HG03066 (cell line): ENCODE measurements around the gene IFNA10.
A peak's percentile ranks its signal among the peaks of the same experiment; 100 is the strongest.
"Not testable (repeated sequence)": the region's sequence is repeated elsewhere in the genome, so short reads cannot be mapped to it uniquely, and the experiment has no call there.

Source experiments
- ATAC-seq: cut with Tn5 transposase; IDR thresholded peaks from one replicate; pipeline ENCODE4 v1.9.1; 2021; ENCODE audit warnings: low read depth; ENCODE audit not compliant: unreplicated experiment

IFNA10 gene

DNA sequence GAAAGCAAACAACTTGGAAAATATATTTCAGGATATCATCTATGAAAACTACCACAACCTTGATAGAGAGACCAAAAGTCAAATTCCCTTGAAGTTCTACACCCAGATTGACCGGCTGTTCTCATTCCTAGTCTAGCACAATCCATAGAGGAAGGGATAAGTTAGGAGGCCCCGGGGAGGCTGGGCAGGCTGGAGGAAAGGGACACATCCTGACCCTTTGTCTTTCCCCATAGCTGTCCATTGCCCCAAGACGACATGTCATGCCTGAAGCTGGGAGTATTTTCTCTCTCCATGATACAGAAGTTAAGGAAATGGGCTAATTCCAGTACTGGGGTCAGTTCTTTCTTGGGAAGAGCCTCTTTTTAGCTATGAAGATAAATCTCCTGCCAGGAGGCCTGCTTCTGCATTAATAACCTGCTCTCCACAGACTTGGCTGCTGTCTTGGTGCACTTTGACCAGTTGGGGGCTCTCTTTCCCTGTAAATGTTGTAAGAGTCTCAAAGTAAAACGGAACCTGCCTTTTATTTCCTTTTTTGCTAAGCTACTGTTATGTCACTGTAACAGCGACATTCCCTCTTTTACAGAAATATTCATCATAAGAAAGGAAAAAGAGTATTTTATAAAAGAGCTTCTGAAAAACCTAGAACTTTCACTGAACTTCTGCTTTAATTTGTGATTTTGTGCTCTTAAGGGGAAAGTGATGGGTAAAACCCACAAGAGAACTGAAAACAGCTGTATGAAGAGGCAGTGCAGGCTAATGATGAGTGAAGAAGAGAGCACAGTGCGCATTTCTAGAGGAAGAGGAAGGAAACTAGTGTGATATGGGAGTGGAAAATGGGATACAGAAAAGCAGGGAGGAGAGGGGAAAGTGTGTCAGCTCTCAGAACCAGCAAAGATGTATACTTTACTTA is 11.8 kb downstream of the IFNA10 start:
- ATAC-seq = peak; percentile 97

DNA sequence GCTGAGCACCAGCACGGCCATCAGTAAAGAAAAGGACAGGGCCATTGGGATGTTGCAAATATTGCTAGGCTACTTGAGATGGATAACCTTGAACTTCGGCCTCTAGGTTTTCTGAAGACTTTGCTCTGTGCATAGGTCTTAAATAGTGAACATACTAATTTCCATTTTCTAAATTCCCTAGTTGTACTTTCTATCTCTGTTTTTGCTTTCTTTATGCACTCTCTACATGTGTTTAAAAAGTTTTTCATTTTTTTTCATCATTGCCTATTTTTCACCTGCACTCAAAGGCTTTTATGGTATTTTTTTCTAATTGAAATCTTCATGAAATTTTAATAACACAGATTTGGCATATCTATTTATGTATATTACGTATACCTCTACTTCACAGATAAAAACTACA is 19.5 kb downstream of the IFNA10 start, which contains the start of gene IFNA4:
IFNA4 (minus strand) TSS at position 101 of the 400 bp plus-strand sequence; CDS start at position 45, 56 bp downstream.
- not testable (repeated sequence) for ATAC-seq

- ATAC-seq = peak; percentile 89
Observed at GRCh38 chr9:21182810-21183736, 23.9 kb downstream of the IFNA10 start.

DNA sequence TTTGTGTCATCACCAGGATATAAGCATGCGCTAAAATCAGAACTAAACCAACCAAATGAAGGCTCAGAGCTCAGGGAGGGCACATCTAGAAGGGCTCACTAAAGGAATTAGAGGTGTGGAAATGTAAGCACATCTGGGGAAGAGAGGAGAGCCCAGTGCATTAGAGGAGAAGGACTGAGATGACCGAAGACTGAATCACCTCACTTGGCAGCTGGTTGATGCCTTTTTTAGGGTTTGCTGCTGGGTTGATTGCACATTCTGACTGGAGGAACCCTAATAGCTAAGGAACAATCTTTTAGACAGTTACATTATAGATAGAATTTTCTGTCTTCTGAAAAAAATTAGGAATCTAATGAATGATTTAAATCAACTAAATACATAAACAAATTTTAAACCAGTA is 32.3 kb downstream of the IFNA10 start:
- no peak for ATAC-seq

DNA sequence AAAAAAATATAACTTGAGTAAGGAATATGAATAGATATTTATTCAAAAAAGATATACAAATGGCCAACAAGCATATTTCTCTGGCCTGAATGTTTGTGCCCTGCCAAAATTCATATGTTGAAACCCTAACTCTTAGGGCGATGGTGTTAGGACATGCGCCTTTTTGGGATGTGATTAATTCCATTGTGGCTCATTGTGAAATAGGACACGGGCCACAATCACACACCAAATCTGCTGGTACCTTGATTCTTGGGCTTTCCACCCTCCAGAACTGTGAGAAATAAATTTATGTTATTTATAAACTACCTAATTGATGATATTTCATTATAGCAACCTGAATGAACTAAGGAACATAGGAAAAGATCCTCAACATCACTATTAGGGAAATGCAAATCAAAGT is 34.8 kb downstream of the IFNA10 start:
- ATAC-seq = no peak

DNA sequence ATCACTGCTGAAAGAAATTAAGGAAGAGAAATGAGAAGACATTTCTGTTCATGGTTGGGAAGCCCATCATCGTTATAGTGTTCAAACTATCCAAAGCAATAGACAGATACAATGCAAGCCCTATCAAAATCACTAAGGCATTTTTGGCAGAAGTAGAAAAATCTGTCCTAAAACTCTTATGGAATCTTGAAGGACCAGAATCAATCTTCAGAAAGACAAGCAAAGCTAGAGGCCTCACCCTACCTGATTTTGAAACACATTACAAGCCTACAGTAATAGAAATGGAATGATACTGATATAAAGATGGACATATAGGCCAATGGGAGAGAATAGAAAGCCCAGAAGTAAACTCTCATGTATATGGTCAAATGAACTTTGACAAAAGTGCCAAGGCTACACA is 35.6 kb downstream of the IFNA10 start:
- no peak for ATAC-seq

DNA sequence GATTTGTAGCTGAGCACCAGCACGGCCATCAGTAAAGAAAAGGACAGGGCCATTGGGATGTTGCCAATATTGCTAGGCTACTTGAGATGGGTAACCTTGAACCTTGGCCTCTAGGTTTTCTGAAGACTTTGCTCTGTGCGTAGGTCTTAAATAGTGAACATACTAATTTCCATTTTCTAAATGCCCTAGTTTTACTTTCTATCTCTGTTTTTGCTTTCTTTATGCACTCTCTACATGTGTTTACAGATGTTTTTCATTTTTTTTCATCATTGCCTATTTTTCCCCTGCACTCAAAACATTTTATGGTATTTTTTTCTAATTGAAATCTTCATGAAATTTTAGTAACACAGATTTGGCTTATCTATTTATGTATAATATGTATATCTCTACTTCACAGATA is 40.4 kb downstream of the IFNA10 start, which contains the start of gene IFNA21:
IFNA21 (minus strand) TSS at position 101 of the 400 bp plus-strand sequence; CDS start at position 53, 48 bp downstream.
- ATAC-seq = not testable (repeated sequence)

DNA sequence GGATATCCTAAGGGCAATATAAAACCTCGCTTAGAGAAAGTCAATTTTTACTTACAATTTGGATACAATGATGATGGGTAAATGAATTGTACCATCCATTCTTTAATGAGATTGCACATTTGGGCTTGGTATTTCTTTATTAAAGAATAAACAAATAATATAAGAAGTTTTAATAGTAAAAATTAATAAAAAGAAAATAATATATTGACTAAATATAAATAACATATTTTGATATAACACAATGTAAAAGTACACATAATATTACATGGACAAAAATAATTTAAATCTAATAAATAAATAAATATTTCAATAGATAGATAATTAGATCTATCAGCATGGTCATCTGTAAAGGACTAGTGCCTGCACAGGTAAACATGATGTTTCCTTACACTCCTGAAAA is 41.4 kb downstream of the IFNA10 start:
- no peak for ATAC-seq

GRCh38 chr9:21160178-21160577 is 46.8 kb downstream of the IFNA10 start:
- ATAC-seq = peak; percentile 86
